ENCODE measurements around the gene UQCC3. TPM values are rescaled to one million over a fixed set of nuclear protein-coding genes. Genes with fewer than 3 reads are reported as not detected.

Gene UQCC3
- total RNA-seq, 1 donor from 2014 or later = 11.4 TPM

GRCh38 chr11:62709247-62710000, 38.0 kb downstream of the UQCC3 start:
- Mint-ChIP-seq H3K4me3 (peak overlapping the region; percentile 90), H3K36me3 (ENCODE audit: low read depth) (peaks cover 35% of the 10 kb centered on the region), H3K4me1 (ENCODE audit: low read depth) (peaks cover 74% of the 10 kb centered on the region), H3K27me3 (ENCODE audit: insufficient read depth) (no peaks in the 10 kb centered on the region), H3K9me3 (no peaks in the 10 kb centered on the region), H3K27ac (peak overlapping the region; percentile 93)
- peak; percentile 94 for DNase-seq (ENCODE audit: low spot score)
- intact Hi-C loops (cut with micrococcal nuclease) = loop anchor here (1.0 to 5.0 kb wide), 14 partner anchors 18 to 587 kb away; partner anchors contain the start of genes C11orf98, CSKMT, GANAB and HNRNPUL2

GRCh38 chr11:62710001-62710345, 38.5 kb downstream of the UQCC3 start:
- peaks cover 79% of the 10 kb centered on the region for H3K4me1 Mint-ChIP-seq (ENCODE audit: low read depth)
- peak overlapping the region; percentile 90 for H3K4me3 Mint-ChIP-seq
- no peaks in the 10 kb centered on the region for H3K27me3 Mint-ChIP-seq (ENCODE audit: insufficient read depth)
- DNase-seq (ENCODE audit: low spot score) = peak; percentile 21
- intact Hi-C loops (cut with micrococcal nuclease) = no loop called here
- peak overlapping the region; percentile 93 for H3K27ac Mint-ChIP-seq
- H3K36me3 Mint-ChIP-seq (ENCODE audit: low read depth) = peaks cover 39% of the 10 kb centered on the region
- no peaks in the 10 kb centered on the region for H3K9me3 Mint-ChIP-seq

GRCh38 chr11:62712276-62712812, 40.9 kb downstream of the UQCC3 start:
- intact Hi-C loops (cut with micrococcal nuclease) = no loop called here
- peak overlapping the region; percentile 75 for H3K4me3 Mint-ChIP-seq
- no peaks in the 10 kb centered on the region for H3K9me3 Mint-ChIP-seq
- peaks cover 86% of the 10 kb centered on the region for H3K4me1 Mint-ChIP-seq (ENCODE audit: low read depth)
- no peaks in the 10 kb centered on the region for H3K27me3 Mint-ChIP-seq (ENCODE audit: insufficient read depth)
- H3K36me3 Mint-ChIP-seq (ENCODE audit: low read depth) = peaks cover 61% of the 10 kb centered on the region
- peak overlapping the region; percentile 95 for H3K27ac Mint-ChIP-seq
- no peak for DNase-seq (ENCODE audit: low spot score)

GRCh38 chr11:62712861-62713260, 41.4 kb downstream of the UQCC3 start:
- H3K4me1 Mint-ChIP-seq (ENCODE audit: low read depth) = peaks cover 88% of the 10 kb centered on the region
- peak overlapping the region; percentile 95 for H3K27ac Mint-ChIP-seq
- H3K9me3 Mint-ChIP-seq = no peaks in the 10 kb centered on the region
- peaks cover 64% of the 10 kb centered on the region for H3K36me3 Mint-ChIP-seq (ENCODE audit: low read depth)
- intact Hi-C loops (cut with micrococcal nuclease) = loop anchor here (1.0 kb wide), 1 partner anchor 11 kb away; no protein-coding TSS in a partner anchor
- DNase-seq (ENCODE audit: low spot score) = no peak
- H3K27me3 Mint-ChIP-seq (ENCODE audit: insufficient read depth) = no peaks in the 10 kb centered on the region
- peak overlapping the region; percentile 75 for H3K4me3 Mint-ChIP-seq

- Mint-ChIP-seq H3K4me1 (ENCODE audit: low read depth) (peaks cover 87% of the 10 kb centered on the region), H3K36me3 (ENCODE audit: low read depth) (peaks cover 69% of the 10 kb centered on the region), H3K4me3 (peak overlapping the region; percentile 75), H3K9me3 (no peaks in the 10 kb centered on the region), H3K27me3 (ENCODE audit: insufficient read depth) (no peaks in the 10 kb centered on the region), H3K27ac (peak overlapping the region; percentile 95)
- DNase-seq (ENCODE audit: low spot score) = no peak
- intact Hi-C loops (cut with micrococcal nuclease) = loop anchor here (1.0 kb wide), 1 partner anchor 11 kb away; no protein-coding TSS in a partner anchor
These were observed 41.9 kb downstream of the UQCC3 start for GRCh38 chr11:62713343-62713742.

GRCh38 chr11:62715150-62716130, 44.0 kb downstream of the UQCC3 start:
- DNase-seq (ENCODE audit: low spot score) = no peak
- Mint-ChIP-seq H3K4me1 (ENCODE audit: low read depth) (peaks cover 77% of the 10 kb centered on the region), H3K36me3 (ENCODE audit: low read depth) (peaks cover 73% of the 10 kb centered on the region), H3K27ac (peak overlapping the region; percentile 83), H3K27me3 (ENCODE audit: insufficient read depth) (no peaks in the 10 kb centered on the region), H3K4me3 (no peak overlapping the region), H3K9me3 (no peaks in the 10 kb centered on the region)
- intact Hi-C loops (cut with micrococcal nuclease) = no loop called here

GRCh38 chr11:62716206-62716605, 44.7 kb downstream of the UQCC3 start:
- H3K36me3 Mint-ChIP-seq (ENCODE audit: low read depth) = peaks cover 74% of the 10 kb centered on the region
- H3K27me3 Mint-ChIP-seq (ENCODE audit: insufficient read depth) = no peaks in the 10 kb centered on the region
- H3K9me3 Mint-ChIP-seq = no peaks in the 10 kb centered on the region
- DNase-seq (ENCODE audit: low spot score) = no peak
- peaks cover 77% of the 10 kb centered on the region for H3K4me1 Mint-ChIP-seq (ENCODE audit: low read depth)
- intact Hi-C loops (cut with micrococcal nuclease) = no loop called here
- no peak overlapping the region for H3K4me3 Mint-ChIP-seq
- peak overlapping the region; percentile 61 for H3K27ac Mint-ChIP-seq

- intact Hi-C loops (cut with micrococcal nuclease) = no loop called here
- H3K36me3 Mint-ChIP-seq (ENCODE audit: low read depth) = peaks cover 80% of the 10 kb centered on the region
- no peak overlapping the region for H3K4me3 Mint-ChIP-seq
- H3K9me3 Mint-ChIP-seq = no peaks in the 10 kb centered on the region
- peaks cover 83% of the 10 kb centered on the region for H3K4me1 Mint-ChIP-seq (ENCODE audit: low read depth)
- no peaks in the 10 kb centered on the region for H3K27me3 Mint-ChIP-seq (ENCODE audit: insufficient read depth)
- peak overlapping the region; percentile 44 for H3K27ac Mint-ChIP-seq
- DNase-seq (ENCODE audit: low spot score) = no peak
These were observed 45.3 kb downstream of the UQCC3 start for GRCh38 chr11:62716816-62717215.

- Mint-ChIP-seq H3K36me3 (ENCODE audit: low read depth) (peaks cover 84% of the 10 kb centered on the region), H3K27ac (peak overlapping the region; percentile 49), H3K4me1 (ENCODE audit: low read depth) (peaks cover 84% of the 10 kb centered on the region), H3K27me3 (ENCODE audit: insufficient read depth) (no peaks in the 10 kb centered on the region), H3K4me3 (no peak overlapping the region), H3K9me3 (no peaks in the 10 kb centered on the region)
- no peak for DNase-seq (ENCODE audit: low spot score)
- intact Hi-C loops (cut with micrococcal nuclease) = no loop called here
These were observed 48.0 kb downstream of the UQCC3 start for GRCh38 chr11:62719302-62719978.

GRCh38 chr11:62721994-62722393, 50.5 kb downstream of the UQCC3 start:
- Mint-ChIP-seq H3K4me3 (no peak overlapping the region), H3K27ac (peak overlapping the region; percentile 31), H3K27me3 (ENCODE audit: insufficient read depth) (no peaks in the 10 kb centered on the region), H3K9me3 (no peaks in the 10 kb centered on the region), H3K36me3 (ENCODE audit: low read depth) (peaks cover 75% of the 10 kb centered on the region), H3K4me1 (ENCODE audit: low read depth) (peaks cover 73% of the 10 kb centered on the region)
- intact Hi-C loops (cut with micrococcal nuclease) = no loop called here
- no peak for DNase-seq (ENCODE audit: low spot score)
